Ovary (tissue), 3 donors: ENCODE measurements around the gene NACAD.

ENCODE experiments used
- CTCF ChIP-seq, 3 donors: fragments of 450-650 bp in 2 of 3; fragments of 200-600 bp in 1 of 3; IDR thresholded peaks; one replicate each; pipeline versions ENCODE4 v1.5.1 to v1.8.0; 2016 to 2022; ENCODE audit warnings: antibody characterized with exemption in 3 of 3, mild to moderate bottlenecking in 1 of 3
- EP300 ChIP-seq: sonication (generic); formaldehyde crosslinking; IDR thresholded peaks from one replicate; pipeline ENCODE4 v1.6.1; 2017; ENCODE audit warnings: antibody characterized with exemption
- POLR2A ChIP-seq: fragments of 450-650 bp; IDR thresholded peaks from one replicate; pipeline ENCODE4 v1.6.1; 2017; ENCODE audit warnings: antibody characterized with exemption, mild to moderate bottlenecking, moderate library complexity
- donor health status: DM: no; HTN: no; CAD: no.

GRCh38 chr7:45061806-45062425, 26.9 kb downstream of the NACAD start:
- no peak for TF ChIP-seq POLR2A
- TF ChIP-seq EP300: no peak
- no peak for TF ChIP-seq CTCF (IDR thresholded peaks at IDR 0.05)
